Calu3 (cell line): ENCODE measurements around the gene NTMT1. TPM values are rescaled to one million over a fixed set of nuclear protein-coding genes. Genes with fewer than 3 reads are reported as not detected.

ENCODE experiments used
- BruUV-seq: library from RNA; stranded (reverse); fragments of 400-500 nt; replicated peaks from 2 replicates; lab custom pipeline; 2021; lab: Mats Ljungman, UMichigan
- CTCF ChIA-PET: fragments of 300-600 bp; sonication (Branson Sonifier 250); formaldehyde crosslinking; loops from one replicate; lab custom pipeline; 2022; ENCODE audit warnings: antibody characterized with exemption; lab: Charles Lee
- DNase-seq: peaks from one replicate; pipeline ENCODE4 v3.0.0; 2022
- H3K27ac Mint-ChIP-seq: one replicate; pipeline ENCODE4 v1.8.0; 2022; ENCODE audit warnings: mixed read lengths; ENCODE audit not compliant: unreplicated experiment
- H3K27me3 Mint-ChIP-seq: one replicate; pipeline ENCODE4 v1.8.0; 2022; ENCODE audit warnings: mixed read lengths; ENCODE audit not compliant: unreplicated experiment
- H3K36me3 Mint-ChIP-seq: one replicate; pipeline ENCODE4 v1.8.0; 2022; ENCODE audit warnings: mild to moderate bottlenecking, moderate library complexity, mixed read lengths; ENCODE audit not compliant: insufficient read depth, unreplicated experiment
- H3K4me1 Mint-ChIP-seq: one replicate; pipeline ENCODE4 v1.8.0; 2022; ENCODE audit warnings: mild to moderate bottlenecking, low read depth, mixed read lengths; ENCODE audit not compliant: unreplicated experiment
- H3K4me3 Mint-ChIP-seq: one replicate; pipeline ENCODE4 v1.8.0; 2022; ENCODE audit warnings: mild to moderate bottlenecking, low read depth, moderate library complexity, mixed read lengths; ENCODE audit not compliant: unreplicated experiment
- H3K9me3 Mint-ChIP-seq: one replicate; pipeline ENCODE4 v1.8.0; 2022; ENCODE audit warnings: low read depth, mixed read lengths; ENCODE audit not compliant: unreplicated experiment
- CTCF ChIP-seq: fragments of 200-600 bp; IDR thresholded peaks from one replicate; pipeline ENCODE4 v1.8.0; 2022; ENCODE audit warnings: antibody characterized with exemption; ENCODE audit not compliant: unreplicated experiment
- intact Hi-C: fragments of 100-400 bp; cut with micrococcal nuclease; formaldehyde crosslinking; loops from one replicate; pipeline ENCODE4 v1.10.0; 2022; ENCODE audit not compliant: unreplicated experiment
- total RNA-seq: library from RNA; stranded (reverse); gene quantifications from 2 replicates; pipeline ENCODE4 v1.2.3, GENCODE V29; 2022

The NTMT1 gene
- total RNA-seq, 1 experiment from 2014 or later: 36.1 TPM

- Mint-ChIP-seq H3K4me3 (no peak overlapping the region), H3K36me3 (no peaks in the 10 kb centered on the region), H3K27me3 (peaks cover 29% of the 10 kb centered on the region), H3K9me3 (no peaks in the 10 kb centered on the region), H3K4me1 (no peaks in the 10 kb centered on the region), H3K27ac (no peak overlapping the region)
- DNase-seq: no peak
- CTCF ChIA-PET: no interaction called here
- no TSS peak for BruUV-seq
- intact Hi-C loops: no loop called here
- no peak for TF ChIP-seq CTCF
Observed at GRCh38 chr9:129665814-129666520, 40.0 kb downstream of the NTMT1 start.

GRCh38 chr9:129666575-129666974 lies 40.6 kb downstream of the NTMT1 start:
- H3K36me3 Mint-ChIP-seq: no peaks in the 10 kb centered on the region
- TF ChIP-seq CTCF: no peak
- H3K9me3 Mint-ChIP-seq: no peaks in the 10 kb centered on the region
- DNase-seq: no peak
- no peak overlapping the region for H3K27ac Mint-ChIP-seq
- BruUV-seq: no TSS peak
- CTCF ChIA-PET: no interaction called here
- no peaks in the 10 kb centered on the region for H3K4me1 Mint-ChIP-seq
- intact Hi-C loops: no loop called here
- peaks cover 24% of the 10 kb centered on the region for H3K27me3 Mint-ChIP-seq
- no peak overlapping the region for H3K4me3 Mint-ChIP-seq

- Mint-ChIP-seq H3K9me3 (no peaks in the 10 kb centered on the region), H3K27me3 (peaks cover 29% of the 10 kb centered on the region), H3K4me3 (no peak overlapping the region), H3K27ac (no peak overlapping the region), H3K36me3 (no peaks in the 10 kb centered on the region), H3K4me1 (no peaks in the 10 kb centered on the region)
- DNase-seq: no peak
- CTCF ChIA-PET: no interaction called here
- intact Hi-C loops: no loop called here
- BruUV-seq: no TSS peak
- no peak for TF ChIP-seq CTCF
Observed at GRCh38 chr9:129667378-129667777, 41.4 kb downstream of the NTMT1 start.

- H3K4me3 Mint-ChIP-seq: no peak overlapping the region
- DNase-seq: no peak
Observed at GRCh38 chr9:129667850-129668249, 41.9 kb downstream of the NTMT1 start.

More at GRCh38 chr9:129667850-129668249, 41.9 kb downstream of the NTMT1 start:
- Mint-ChIP-seq H3K9me3 (no peaks in the 10 kb centered on the region), H3K36me3 (no peaks in the 10 kb centered on the region), H3K27me3 (peaks cover 34% of the 10 kb centered on the region), H3K27ac (no peak overlapping the region), H3K4me1 (no peaks in the 10 kb centered on the region)
- no peak for TF ChIP-seq CTCF
- intact Hi-C loops: no loop called here
- no TSS peak for BruUV-seq
- CTCF ChIA-PET: no interaction called here
